Right ventricle myocardium superior (tissue), 1 donor: Measurements from ENCODE around the gene ARRDC5. TPM values are rescaled to one million over a fixed set of nuclear protein-coding genes. Genes with fewer than 3 reads are reported as not detected.
A peak's percentile ranks its signal among the peaks of the same experiment; 100 is the strongest.
"Not testable (repeated sequence)": the region's sequence is repeated elsewhere in the genome, so short reads cannot be mapped to it uniquely, and the experiment has no call there.

Experiments
- ATAC-seq: fragments of 200-7000 bp; cut with Tn5 transposase; one replicate; pipeline ENCODE4 v1.9.1; 2020; ENCODE audit warnings: mild to moderate bottlenecking; ENCODE audit not compliant: poor library complexity
- DNase-seq: peaks from one replicate; pipeline ENCODE4 v3.0.0-alpha.2; 2020
- intact Hi-C: fragments of 100-400 bp; cut with DNase I; formaldehyde crosslinking; loops from one replicate; pipeline ENCODE4 v1.11.2; 2022
- long read RNA-seq: library from polyadenylated mRNA; unstranded; transcript quantifications from one replicate; pipeline ENCODE4 v2.0.0, GENCODE V29; 2021
- total RNA-seq: library from RNA; stranded (reverse); fragmentation: NEBNext Ultra II Directional; extraction: Animal tissue kit (Norgen Biotek cat#: 25700); gene quantifications from one replicate; pipeline ENCODE4 v1.2.1, GENCODE V29; 2021
- donor health status: DM: no; HTN: yes; CAD: no; lungs with severe emphysema.

The ARRDC5 gene
- total RNA-seq: not detected
- long read RNA-seq: 0 reads

- ATAC-seq (no peak), DNase-seq (no peak)
- intact Hi-C loops: no loop called here
These were observed at the start of gene ARRDC5 for GRCh38 chr19:4902796-4903195. ARRDC5 (minus strand) TSS chr19:4902896; CDS start chr19:4902825, 71 bp downstream.

- DNase-seq (no peak), ATAC-seq (peak; percentile 64)
- intact Hi-C loops: no loop called here
These were observed 49.0 kb upstream of the ARRDC5 start for GRCh38 chr19:4951656-4952055.

GRCh38 chr19:4950650-4951049 is 48.0 kb upstream of the ARRDC5 start:
- DNase-seq, ATAC-seq, intact Hi-C loops: not testable (repeated sequence)

GRCh38 chr19:4941638-4942169 is 39.0 kb upstream of the ARRDC5 start:
- ATAC-seq, intact Hi-C loops, DNase-seq: not testable (repeated sequence)

GRCh38 chr19:4939466-4939865 is 36.8 kb upstream of the ARRDC5 start:
- ATAC-seq (no peak), DNase-seq (no peak)
- intact Hi-C loops: no loop called here

GRCh38 chr19:4938461-4938860 is 35.8 kb upstream of the ARRDC5 start:
- ATAC-seq, intact Hi-C loops, DNase-seq: not testable (repeated sequence)

GRCh38 chr19:4937060-4937459 is 34.4 kb upstream of the ARRDC5 start:
- no peak for ATAC-seq
- no peak for DNase-seq
- intact Hi-C loops: no loop called here

GRCh38 chr19:4935444-4935843 is 32.7 kb upstream of the ARRDC5 start:
- no peak for DNase-seq
- intact Hi-C loops: no loop called here
- ATAC-seq: no peak

- intact Hi-C loops: no loop called here
- ATAC-seq: peak; percentile 25
- DNase-seq: no peak
These were observed 30.8 kb upstream of the ARRDC5 start for GRCh38 chr19:4933528-4933927.

GRCh38 chr19:4932711-4933110 is 30.0 kb upstream of the ARRDC5 start:
- intact Hi-C loops: no loop called here
- DNase-seq (no peak), ATAC-seq (no peak)

- ATAC-seq (no peak), DNase-seq (no peak)
- intact Hi-C loops: no loop called here
These were observed 28.0 kb upstream of the ARRDC5 start for GRCh38 chr19:4930664-4931063.

GRCh38 chr19:4929186-4929585 is 26.5 kb upstream of the ARRDC5 start:
- DNase-seq (no peak), ATAC-seq (no peak)
- intact Hi-C loops: no loop called here

- ATAC-seq (no peak), DNase-seq (no peak)
- intact Hi-C loops: no loop called here
These were observed 20.6 kb upstream of the ARRDC5 start for GRCh38 chr19:4923276-4923747.

- DNase-seq (no peak), ATAC-seq (no peak)
- intact Hi-C loops: no loop called here
These were observed 20.0 kb upstream of the ARRDC5 start for GRCh38 chr19:4922530-4923275.

- DNase-seq (no peak), ATAC-seq (no peak)
- intact Hi-C loops: no loop called here
These were observed 13.8 kb upstream of the ARRDC5 start for GRCh38 chr19:4916292-4917082.

GRCh38 chr19:4914736-4915501 is 12.2 kb upstream of the ARRDC5 start:
- DNase-seq: no peak
- no peak for ATAC-seq
- intact Hi-C loops: loop anchor here (5.0 kb wide), 2 partner anchors 43 to 103 kb away; no protein-coding TSS in a partner anchor

GRCh38 chr19:4913996-4914735 is 11.5 kb upstream of the ARRDC5 start:
- intact Hi-C loops: loop anchor here (5.0 kb wide), 2 partner anchors 42 to 102 kb away; no protein-coding TSS in a partner anchor
- DNase-seq: no peak
- ATAC-seq: no peak
